ENCODE data around the gene REEP3. TPM values are rescaled to one million over a fixed set of nuclear protein-coding genes. Genes with fewer than 3 reads are reported as not detected.
"Not testable (repeated sequence)": the region's sequence is repeated elsewhere in the genome, so short reads cannot be mapped to it uniquely, and the experiment has no call there.

Gene REEP3
- total RNA-seq, 1 donor = 127 TPM

DNA sequence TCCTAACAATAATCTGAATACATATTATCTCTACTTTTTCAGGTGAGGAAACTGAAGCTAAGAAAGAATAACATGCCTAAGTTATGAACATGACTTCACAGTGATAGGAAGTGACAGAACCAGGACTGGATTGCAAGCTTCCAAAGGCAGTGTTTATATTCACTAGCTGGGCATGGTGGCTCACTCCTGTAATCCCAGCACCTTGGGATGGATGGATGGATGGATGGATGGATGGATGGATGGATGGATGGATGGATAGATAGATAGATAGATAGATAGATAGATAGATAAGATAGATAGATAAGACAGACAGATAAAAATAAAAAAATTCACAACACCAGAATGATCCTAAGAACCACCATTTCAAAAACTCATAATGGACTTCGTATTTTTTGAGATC, 37.2 kb upstream of the REEP3 start:
- TF ChIP-seq, protein P1, sequence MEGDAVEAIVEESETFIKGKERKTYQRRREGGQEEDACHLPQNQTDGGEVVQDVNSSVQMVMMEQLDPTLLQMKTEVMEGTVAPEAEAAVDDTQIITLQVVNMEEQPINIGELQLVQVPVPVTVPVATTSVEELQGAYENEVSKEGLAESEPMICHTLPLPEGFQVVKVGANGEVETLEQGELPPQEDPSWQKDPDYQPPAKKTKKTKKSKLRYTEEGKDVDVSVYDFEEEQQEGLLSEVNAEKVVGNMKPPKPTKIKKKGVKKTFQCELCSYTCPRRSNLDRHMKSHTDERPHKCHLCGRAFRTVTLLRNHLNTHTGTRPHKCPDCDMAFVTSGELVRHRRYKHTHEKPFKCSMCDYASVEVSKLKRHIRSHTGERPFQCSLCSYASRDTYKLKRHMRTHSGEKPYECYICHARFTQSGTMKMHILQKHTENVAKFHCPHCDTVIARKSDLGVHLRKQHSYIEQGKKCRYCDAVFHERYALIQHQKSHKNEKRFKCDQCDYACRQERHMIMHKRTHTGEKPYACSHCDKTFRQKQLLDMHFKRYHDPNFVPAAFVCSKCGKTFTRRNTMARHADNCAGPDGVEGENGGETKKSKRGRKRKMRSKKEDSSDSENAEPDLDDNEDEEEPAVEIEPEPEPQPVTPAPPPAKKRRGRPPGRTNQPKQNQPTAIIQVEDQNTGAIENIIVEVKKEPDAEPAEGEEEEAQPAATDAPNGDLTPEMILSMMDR (IDR thresholded peaks at IDR 0.05; ENCODE audit: insufficient read depth, low read depth, low read length) = no peak
- DNase-seq (ENCODE audit: low read depth) = no peak
- H3K4me3 ChIP-seq (ENCODE audit: low read depth, low read length) = no peak overlapping the region

DNA sequence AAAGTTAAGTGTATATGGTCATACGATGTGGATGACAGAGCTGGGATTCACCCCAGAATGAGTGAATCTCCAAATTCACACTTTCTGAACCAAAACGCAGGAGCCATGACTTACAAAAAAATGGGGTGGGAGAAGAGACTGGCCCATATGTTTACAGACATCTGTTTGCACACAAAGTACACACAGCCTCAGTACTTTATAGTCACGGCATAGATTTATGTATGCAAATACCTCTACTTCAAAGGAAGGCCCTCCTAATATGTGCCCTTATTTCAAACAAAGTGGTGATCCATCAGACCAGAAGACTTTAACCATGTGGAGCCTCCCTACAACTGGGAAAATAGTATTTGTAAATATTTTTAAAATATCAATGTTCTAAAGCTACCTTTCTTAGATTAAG, 33.2 kb upstream of the REEP3 start:
- TF ChIP-seq, protein P1 (IDR thresholded peaks at IDR 0.05; ENCODE audit: insufficient read depth, low read depth, low read length) = no peak
- H3K4me3 ChIP-seq (ENCODE audit: low read depth, low read length) = no peak overlapping the region
- no peak for DNase-seq (ENCODE audit: low read depth)

DNA sequence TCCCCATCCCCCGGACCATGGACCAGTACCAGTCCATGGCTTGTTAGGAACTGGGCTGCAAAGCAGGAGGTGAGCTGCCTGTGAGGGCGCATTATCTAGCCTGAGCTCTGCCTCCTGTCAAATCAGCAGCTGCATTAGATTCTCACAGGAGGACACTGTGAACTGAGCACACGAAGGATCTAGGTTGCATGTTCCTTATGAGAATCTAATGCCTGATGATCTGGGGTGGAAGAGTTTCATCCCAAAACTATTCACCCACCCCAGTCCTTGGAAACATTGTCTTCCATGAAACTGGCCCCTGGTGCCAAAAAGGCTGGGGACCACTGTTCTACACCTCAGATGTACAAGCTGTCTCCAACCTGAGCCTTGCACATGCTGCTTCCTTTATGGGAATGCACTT, 31.4 kb upstream of the REEP3 start:
- DNase-seq (ENCODE audit: low read depth) = no peak

DNA sequence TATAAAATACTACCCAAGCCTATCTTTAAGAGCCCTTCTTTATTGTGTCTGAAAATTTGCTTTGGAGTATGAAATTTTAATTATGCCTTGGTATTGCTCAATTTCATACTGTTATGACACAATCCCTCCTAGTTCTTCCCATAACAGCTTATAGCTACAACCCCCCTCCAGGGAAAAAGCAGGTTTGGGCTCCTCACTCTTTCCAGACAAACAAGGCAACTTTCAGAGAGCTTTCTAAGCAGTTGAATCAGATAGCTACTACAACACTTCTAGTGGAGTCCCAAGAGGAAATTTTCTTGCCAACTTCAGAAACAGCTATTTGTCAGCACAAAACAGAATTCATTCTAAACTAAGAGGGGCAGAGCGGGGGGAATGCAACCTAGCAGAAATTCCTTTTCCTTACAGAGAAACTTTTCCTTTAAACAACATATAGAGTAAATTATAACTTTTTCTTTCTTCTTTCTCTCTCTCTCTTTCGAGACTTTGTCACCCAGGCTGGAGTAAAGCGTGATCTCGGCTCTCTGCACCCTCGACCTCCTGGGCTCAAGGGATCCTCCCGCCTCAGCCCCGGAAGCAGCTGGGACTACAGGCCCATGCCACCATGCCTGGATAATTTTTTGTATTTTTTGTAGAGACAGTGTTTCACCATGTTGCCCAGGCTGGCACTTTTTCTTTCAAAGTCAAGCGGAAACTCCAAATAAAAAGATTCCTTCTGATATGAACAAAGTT, 29.4 kb upstream of the REEP3 start:
- H3K4me3 ChIP-seq (ENCODE audit: low read depth, low read length) = peak overlapping the region; percentile 4
- peak; percentile 95 for DNase-seq (ENCODE audit: low read depth)
- TF ChIP-seq, protein P1 (IDR thresholded peaks at IDR 0.05; ENCODE audit: insufficient read depth, low read depth, low read length) = no peak

More for the DNA sequence above, 31.4 kb upstream of the REEP3 start:
- TF ChIP-seq, protein P1 (IDR thresholded peaks at IDR 0.05; ENCODE audit: insufficient read depth, low read depth, low read length) = no peak
- H3K4me3 ChIP-seq (ENCODE audit: low read depth, low read length) = no peak overlapping the region

GRCh38 chr10:63492317-63492690, 28.9 kb upstream of the REEP3 start:
- peak; percentile 87 for DNase-seq (ENCODE audit: low read depth)

DNA sequence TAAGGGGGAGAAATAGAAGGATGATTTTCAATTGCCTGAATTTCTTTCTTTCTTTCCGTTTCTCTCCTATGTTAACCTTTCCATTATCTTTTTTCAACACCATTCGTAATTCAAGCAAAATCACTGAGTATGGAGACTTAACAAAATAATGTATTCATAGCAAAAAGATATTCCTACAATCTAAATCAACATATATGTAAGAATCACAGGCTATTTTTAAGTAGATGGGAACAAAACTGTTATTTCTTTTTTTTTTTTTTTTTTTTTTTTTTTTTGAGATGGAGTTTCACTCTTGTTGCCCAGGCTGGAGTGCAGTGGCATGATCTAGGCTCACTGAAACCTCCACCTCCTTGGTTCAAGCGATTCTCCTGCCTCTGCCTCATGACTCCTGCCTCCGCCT, 28.2 kb upstream of the REEP3 start:
- DNase-seq (ENCODE audit: low read depth) = no peak
- TF ChIP-seq, protein P1 (IDR thresholded peaks at IDR 0.05; ENCODE audit: insufficient read depth, low read depth, low read length) = no peak
- H3K4me3 ChIP-seq (ENCODE audit: low read depth, low read length) = no peak overlapping the region

More at GRCh38 chr10:63492317-63492690, 28.9 kb upstream of the REEP3 start:
- H3K4me3 ChIP-seq (ENCODE audit: low read depth, low read length) = not testable (repeated sequence)

- TF ChIP-seq, protein P1 (IDR thresholded peaks at IDR 0.05; ENCODE audit: insufficient read depth, low read depth, low read length) = no peak
- H3K4me3 ChIP-seq (ENCODE audit: low read depth, low read length) = no peak overlapping the region
- no peak for DNase-seq (ENCODE audit: low read depth)
Measured at GRCh38 chr10:63494951-63495350, 26.2 kb upstream of the REEP3 start.

All from fibroblast of villous mesenchyme (primary cell).